A549 (cell line): ENCODE results near the gene PI4KA. TPM values are rescaled to one million over a fixed set of nuclear protein-coding genes. Genes with fewer than 3 reads are reported as not detected.

Source experiments
- ATAC-seq, 2 experiments: fragments of 200-7000 bp in 1 of 2; fragments of >200 bp in 1 of 2; cut with Nextera tagmentation in 1 of 2; cut with Tn5 transposase in 1 of 2; 3 replicates each; pipeline versions ENCODE4 v1.8.0 to v1.9.1; 2018 to 2020; ENCODE audit warnings: mild to moderate bottlenecking in 1 of 2, moderate library complexity in 1 of 2
- CTCF ChIA-PET: fragments of 300-600 bp; sonication (Branson Sonifier 250); formaldehyde crosslinking; extraction: SDS; loops from one replicate; lab custom pipeline; 2021; ENCODE audit warnings: antibody characterized with exemption, inconsistent platforms; lab: Yijun Ruan, JAX
- POLR2A ChIA-PET: fragments of 350-600 bp; formaldehyde crosslinking; extraction: SDS; loops from one replicate; lab custom pipeline; 2021; ENCODE audit warnings: antibody characterized with exemption, inconsistent platforms; lab: Yijun Ruan, JAX
- DNase-seq, 2 experiments: peaks; one replicate each; pipeline versions ENCODE4 v3.0.0 to v3.0.0-alpha.2; 2011 to 2016; ENCODE audit warnings: low read depth in 1 of 2, low spot score in 1 of 2
- FAIRE-seq: peaks from 2 replicates; lab custom pipeline; 2011; peaks lifted over from hg19 to GRCh38; lab: Jason Lieb, UNC
- H3K27ac ChIP-seq, 2 experiments: fragments of >200 bp; sonication (Bioruptor Twin); formaldehyde crosslinking; 3 replicates each; pipeline ENCODE4 v1.5.1; 2016 to 2017
- H3K4me1 ChIP-seq: fragments of >200 bp; sonication (Bioruptor Twin); formaldehyde crosslinking; 3 replicates; pipeline ENCODE4 v1.6.1; 2016
- H3K4me2 ChIP-seq: fragments of >200 bp; sonication (Bioruptor Twin); formaldehyde crosslinking; 3 replicates; pipeline ENCODE4 v1.6.1; 2016
- H3K4me3 ChIP-seq: fragments of >200 bp; sonication (Bioruptor Twin); formaldehyde crosslinking; 3 replicates; pipeline ENCODE4 v1.5.1; 2016
- H3K9me3 ChIP-seq: fragments of >200 bp; sonication (Bioruptor Twin); formaldehyde crosslinking; 3 replicates; pipeline ENCODE4 v1.6.1; 2016
- BCL3 ChIP-seq: fragments of >200 bp; sonication (Bioruptor Twin); formaldehyde crosslinking; IDR thresholded peaks from 3 replicates; pipeline ENCODE4 v1.6.1; 2016
- CBX2 ChIP-seq: fragments of 200-600 bp; sonication (generic); IDR thresholded peaks from 2 replicates; pipeline ENCODE4 v1.6.1; 2016; ENCODE audit warnings: low read depth, mild to moderate bottlenecking, borderline replicate concordance
- CBX8 ChIP-seq: fragments of 200-600 bp; sonication (generic); IDR thresholded peaks from 2 replicates; pipeline ENCODE4 v1.6.1; 2016
- CHD2 ChIP-seq: fragments of 150-350 bp; IDR thresholded peaks from 2 replicates; pipeline ENCODE4 v1.6.1; 2014; ENCODE audit warnings: low read length; ENCODE audit not compliant: partially characterized antibody
- CHD4 ChIP-seq: fragments of 200-600 bp; sonication (generic); IDR thresholded peaks from 2 replicates; pipeline ENCODE4 v1.6.1; 2016; ENCODE audit warnings: antibody characterized with exemption, mild to moderate bottlenecking, borderline replicate concordance
- E2F6 ChIP-seq: IDR thresholded peaks from 2 replicates; pipeline ENCODE4 v1.6.1; 2012; ENCODE audit warnings: low read depth, borderline replicate concordance
- ELK1 ChIP-seq: fragments of 150-350 bp; IDR thresholded peaks from 2 replicates; pipeline ENCODE4 v1.6.1; 2014; ENCODE audit warnings: low read depth, mild to moderate bottlenecking, low read length
- ESRRA ChIP-seq: fragments of 150-350 bp; IDR thresholded peaks from 2 replicates; pipeline ENCODE4 v1.6.1; 2014; ENCODE audit warnings: mild to moderate bottlenecking, low read length, borderline replicate concordance
- FOSL2 ChIP-seq, 2 experiments: fragments of 450-650 bp in 1 of 2; fragments of >200 bp in 1 of 2; sonication (Bioruptor Twin) in 1 of 2; formaldehyde crosslinking; IDR thresholded peaks; 2 replicates each; pipeline versions ENCODE4 v1.5.0 to v1.6.1; 2016 to 2020; ENCODE audit warnings: mild to moderate bottlenecking in 1 of 2, moderate library complexity in 1 of 2
- FOXS1 ChIP-seq: fragments of 250-450 bp; sonication (Bioruptor Pico); IDR thresholded peaks from 2 replicates; pipeline ENCODE4 v1.5.0; 2020; ENCODE audit warnings: mild to moderate bottlenecking, moderate library complexity
- GATA3 ChIP-seq: IDR thresholded peaks from 2 replicates; pipeline ENCODE4 v1.6.1; 2012; ENCODE audit warnings: borderline replicate concordance
- HDAC2 ChIP-seq: fragments of 200-600 bp; sonication (generic); IDR thresholded peaks from 2 replicates; pipeline ENCODE4 v1.6.1; 2016
- HOXB13 ChIP-seq: fragments of 250-450 bp; sonication (Bioruptor Pico); IDR thresholded peaks from 2 replicates; pipeline ENCODE4 v1.5.0; 2020; ENCODE audit warnings: low read depth, mild to moderate bottlenecking, moderate library complexity
- HOXB5 ChIP-seq: fragments of 250-450 bp; sonication (Bioruptor Pico); IDR thresholded peaks from 2 replicates; pipeline ENCODE4 v1.5.0; 2020; ENCODE audit warnings: mild to moderate bottlenecking, moderate library complexity
- KDM5A ChIP-seq: fragments of 200-600 bp; sonication (generic); IDR thresholded peaks from 2 replicates; pipeline ENCODE4 v1.6.1; 2016; ENCODE audit warnings: antibody characterized with exemption, mild to moderate bottlenecking
- NFE2L2 ChIP-seq: fragments of 150-350 bp; conservative IDR thresholded peaks from 2 replicates; pipeline ENCODE4 v1.6.1; 2014; ENCODE audit warnings: low read length
- NR3C1 ChIP-seq: fragments of >200 bp; sonication (Bioruptor Twin); formaldehyde crosslinking; IDR thresholded peaks from 3 replicates; pipeline ENCODE4 v1.6.1; 2017
- PHF8 ChIP-seq: fragments of 200-600 bp; sonication (generic); IDR thresholded peaks from 2 replicates; pipeline ENCODE4 v1.6.1; 2016; ENCODE audit warnings: low read depth, mild to moderate bottlenecking, antibody characterized with exemption, moderate library complexity, borderline replicate concordance
- RAD21 ChIP-seq, 2 experiments: fragments of >200 bp in 1 of 2; sonication (Bioruptor Twin) in 1 of 2; formaldehyde crosslinking in 1 of 2; IDR thresholded peaks in 1 of 2; conservative IDR thresholded peaks in 1 of 2; 2 replicates in 1 of 2; 3 replicates in 1 of 2; pipeline ENCODE4 v1.6.1; 2012 to 2018; ENCODE audit warnings: inconsistent platforms in 1 of 2
- RARB ChIP-seq: fragments of 250-450 bp; sonication (Bioruptor Pico); IDR thresholded peaks from 2 replicates; pipeline ENCODE4 v1.8.0; 2021; ENCODE audit warnings: mild to moderate bottlenecking, moderate library complexity
- RNF2 ChIP-seq: fragments of 200-600 bp; sonication (generic); IDR thresholded peaks from 2 replicates; pipeline ENCODE4 v1.6.1; 2016; ENCODE audit warnings: low read depth, mild to moderate bottlenecking, antibody characterized with exemption, moderate library complexity, borderline replicate concordance
- SMC3 ChIP-seq: fragments of >200 bp; sonication (Bioruptor Twin); formaldehyde crosslinking; IDR thresholded peaks from 3 replicates; pipeline ENCODE4 v1.6.1; 2018; ENCODE audit warnings: inconsistent platforms
- SREBF2 ChIP-seq: fragments of 450-650 bp; IDR thresholded peaks from 2 replicates; pipeline ENCODE4 v1.6.1; 2014; ENCODE audit warnings: mild to moderate bottlenecking, moderate library complexity
- USF2 ChIP-seq: fragments of 450-650 bp; IDR thresholded peaks from 2 replicates; pipeline ENCODE4 v1.6.1; 2014; ENCODE audit warnings: antibody characterized with exemption
- ZC3H11A ChIP-seq: fragments of 450-650 bp; IDR thresholded peaks from 2 replicates; pipeline ENCODE4 v1.6.1; 2014; ENCODE audit warnings: antibody characterized with exemption, mild to moderate bottlenecking
- ZNF302 ChIP-seq: fragments of 250-450 bp; sonication (Bioruptor Pico); IDR thresholded peaks from 2 replicates; pipeline ENCODE4 v1.9.0; 2021; ENCODE audit warnings: inconsistent platforms, mild to moderate bottlenecking, moderate library complexity
- ZSCAN20 ChIP-seq: fragments of 250-450 bp; sonication (Bioruptor Pico); IDR thresholded peaks from 2 replicates; pipeline ENCODE4 v1.8.0; 2022; ENCODE audit warnings: mild to moderate bottlenecking, moderate library complexity
- WGBS: methylation state at CpG from one replicate; pipeline ENCODE4 v1.1.6; 2017; ENCODE audit errors: missing lambda C conversion rate; 5-methylcytosine and 5-hydroxymethylcytosine counted together
- polyA plus RNA-seq, 4 experiments: library from polyadenylated mRNA; depleted of rRNA in 3 of 4; stranded (reverse); fragments of >200 nt; fragmentation: RNase III in 1 of 4; extraction: RNeasy Plus Mini Kit Qiagen cat#74134 plus additional on column Dnase treatment in 1 of 4; gene quantifications; 2 replicates in 3 of 4; 3 replicates in 1 of 4; pipeline ENCODE4 v1.2.3, GENCODE V29; 2011 to 2017

The PI4KA gene
- polyA plus RNA-seq, 2 of the 4 experiments (the other 2 are of a cell fraction) = 14.4 to 21.3 TPM

GRCh38 chr22:20782596-20783299 is 75.9 kb downstream of the PI4KA start:
- POLR2A ChIA-PET = no interaction called here
- 90% methylated on average over 4 of the region's 4 CpGs for whole genome bisulfite sequencing
- Histone ChIP-seq H3K4me1 (peaks cover 12% of the 10 kb centered on the region), H3K4me3 (no peak overlapping the region), H3K9me3 (no peaks in the 10 kb centered on the region), H3K27ac (no peak overlapping the region), H3K4me2 (no peak overlapping the region)
- TF ChIP-seq E2F6 (no peak), RNF2 (no peak), ESRRA (no peak), GATA3 (no peak), FOXS1 (CRISPR knock-in tag) (no peak), HOXB5 (CRISPR knock-in tag) (no peak), CHD2 (no peak), HOXB13 (no peak), SMC3 (no peak), CBX8 (no peak), ZC3H11A (no peak), CBX2 (no peak), BCL3 (no peak), NR3C1 (no peak)
- CTCF ChIA-PET = interaction anchor here (1.3 to 5.0 kb wide), 7 partner anchors 10 to 78 kb away, joined by 3 to 26 read pairs (median 12); partner anchors contain the start of gene SERPIND1
- DNase-seq (no peak), ATAC-seq (no peak), FAIRE-seq (no peak)

- no peak overlapping the region for H3K4me2 ChIP-seq
- POLR2A ChIA-PET = no interaction called here
- no peak for FAIRE-seq
- H3K9me3 ChIP-seq = no peaks in the 10 kb centered on the region
- no peak overlapping the region for H3K4me3 ChIP-seq
- H3K27ac ChIP-seq = no peak overlapping the region
- CTCF ChIA-PET = interaction anchor here (1.3 to 5.0 kb wide), 3 partner anchors 9 to 77 kb away, joined by 3 to 26 read pairs (median 19); partner anchors contain the start of gene SERPIND1
- peaks cover 18% of the 10 kb centered on the region for H3K4me1 ChIP-seq
- 72% methylated on average over 4 of the region's 4 CpGs for WGBS
- no peak for DNase-seq
- no peak for ATAC-seq
- TF ChIP-seq SREBF2 = no peak
- TF ChIP-seq RARB (CRISPR knock-in tag) = no peak
- TF ChIP-seq PHF8 = no peak
- TF ChIP-seq ZSCAN20 (CRISPR knock-in tag) = no peak
- TF ChIP-seq ZNF302 = no peak
- no peak for TF ChIP-seq ELK1
- TF ChIP-seq NFE2L2 = no peak
- TF ChIP-seq RAD21 (conservative IDR thresholded peaks at IDR 0.05 in 1 of 2, IDR thresholded peaks at IDR 0.05 in 1 of 2) = no peak
- no peak for TF ChIP-seq HDAC2
- TF ChIP-seq KDM5A = no peak
- no peak for TF ChIP-seq FOSL2 (IDR thresholded peaks at IDR 0.05)
- no peak for TF ChIP-seq FOSL2 (CRISPR knock-in tag; IDR thresholded peaks at IDR 0.05)
- no peak for TF ChIP-seq USF2
- no peak for TF ChIP-seq CHD4
- no peak for TF ChIP-seq CHD2
- no peak for TF ChIP-seq HOXB13
- TF ChIP-seq, all 56 proteins: peak for 0
Measured at GRCh38 chr22:20782083-20782482, 76.5 kb downstream of the PI4KA start.
